ENCODE data around the gene ATP8A2.

GRCh38 chr13:25686831-25687470 lies 315.2 kb downstream of the ATP8A2 start:
- TF ChIP-seq POLR2A (IDR thresholded peaks at IDR 0.05; ENCODE audit: low read length) (no peak), GATA1 (IDR thresholded peaks at IDR 0.05; ENCODE audit: low read depth, low read length) (no peak)
